Suprapubic skin (tissue), 4 donors: ENCODE data around the gene OR6N1. TPM values are rescaled to one million over a fixed set of nuclear protein-coding genes. Genes with fewer than 3 reads are reported as not detected.

Source experiments
- DNase-seq, 2 donors: peaks; one replicate each; pipeline ENCODE4 v3.0.0-alpha.2; 2019; ENCODE audit warnings: low spot score in 2 of 2
- H3K27ac ChIP-seq: fragments of 200-600 bp; sonication (generic); one replicate; pipeline ENCODE4 v1.5.1; 2019
- H3K27me3 ChIP-seq: fragments of 200-600 bp; sonication (generic); one replicate; pipeline ENCODE4 v1.5.1; 2019
- H3K36me3 ChIP-seq: fragments of 200-600 bp; sonication (generic); one replicate; pipeline ENCODE4 v1.5.1; 2019
- H3K4me1 ChIP-seq: fragments of 200-600 bp; sonication (generic); one replicate; pipeline ENCODE4 v1.5.1; 2019
- H3K4me3 ChIP-seq: fragments of 200-600 bp; sonication (generic); one replicate; pipeline ENCODE4 v1.5.1; 2019; ENCODE audit warnings: mild to moderate bottlenecking
- H3K9me3 ChIP-seq: fragments of 200-600 bp; sonication (generic); one replicate; pipeline ENCODE4 v1.5.1; 2019
- CTCF ChIP-seq, 2 donors: fragments of 200-600 bp in 1 of 2; fragments of 450-650 bp in 1 of 2; sonication (generic) in 1 of 2; IDR thresholded peaks; one replicate each; pipeline ENCODE4 v1.5.1; 2016 to 2019; ENCODE audit warnings: antibody characterized with exemption in 2 of 2, mild to moderate bottlenecking in 1 of 2, moderate library complexity in 1 of 2
- EP300 ChIP-seq: sonication (generic); formaldehyde crosslinking; IDR thresholded peaks from one replicate; pipeline ENCODE4 v1.6.1; 2017; ENCODE audit warnings: antibody characterized with exemption
- POLR2A ChIP-seq, 2 donors: fragments of 450-650 bp; IDR thresholded peaks; one replicate each; pipeline ENCODE4 v1.6.1; 2017; ENCODE audit warnings: antibody characterized with exemption in 2 of 2, mild to moderate bottlenecking in 2 of 2, moderate library complexity in 2 of 2
- POLR2AphosphoS5 ChIP-seq, 3 donors: sonication (generic); formaldehyde crosslinking; IDR thresholded peaks; one replicate each; pipeline ENCODE4 v1.6.1; 2017; ENCODE audit warnings: antibody characterized with exemption in 3 of 3
- WGBS: methylation state at CpG from one replicate; pipeline ENCODE4 v1.1.5; 2018; 5-methylcytosine and 5-hydroxymethylcytosine counted together
- total RNA-seq, 4 donors: library from RNA; depleted of rRNA; stranded (reverse); fragments of >200 nt; gene quantifications; one replicate each; pipeline ENCODE4 v1.1.0, GENCODE V29; 2016

OR6N1 gene
- total RNA-seq, 4 donors from 2014 or later, result not detected

DNA sequence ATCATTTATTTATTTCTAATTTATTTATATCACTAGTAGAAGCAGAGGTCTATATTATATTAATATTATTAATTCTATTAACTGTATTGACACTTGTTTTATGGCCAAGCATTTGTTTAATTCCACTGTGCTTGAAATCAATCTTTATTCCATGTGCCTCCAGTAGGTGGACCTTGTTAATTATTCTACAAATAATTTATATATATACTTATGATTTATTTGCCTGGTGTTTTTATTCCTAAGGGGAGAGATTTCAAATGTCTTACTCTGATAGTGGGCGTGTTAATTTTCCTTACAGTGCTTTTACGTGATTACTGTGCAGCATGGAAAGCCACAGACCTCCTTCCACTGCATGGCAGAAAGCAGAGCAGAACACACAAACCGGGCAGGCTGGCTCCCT is 26.5 kb upstream of the OR6N1 start:
- Histone ChIP-seq H3K27ac (no peak overlapping the region), H3K9me3 (no peaks in the 10 kb centered on the region), H3K4me3 (no peak overlapping the region), H3K27me3 (no peaks in the 10 kb centered on the region), H3K36me3 (no peaks in the 10 kb centered on the region), H3K4me1 (no peaks in the 10 kb centered on the region)
- DNase-seq, result no peak
- TF ChIP-seq POLR2AphosphoS5 (IDR thresholded peaks at IDR 0.05), result no peak
- TF ChIP-seq EP300, result no peak
- no peak for TF ChIP-seq CTCF (IDR thresholded peaks at IDR 0.05)
- WGBS, result 49% methylated on average over 3 of the region's 3 CpGs

- no peak overlapping the region for H3K27ac ChIP-seq
- H3K9me3 ChIP-seq, result no peaks in the 10 kb centered on the region
- 57% methylated on average over 5 of the region's 6 CpGs for WGBS
- H3K27me3 ChIP-seq, result no peaks in the 10 kb centered on the region
- H3K36me3 ChIP-seq, result no peaks in the 10 kb centered on the region
- no peak for DNase-seq
- no peak overlapping the region for H3K4me3 ChIP-seq
- no peaks in the 10 kb centered on the region for H3K4me1 ChIP-seq
- no peak for TF ChIP-seq POLR2AphosphoS5 (IDR thresholded peaks at IDR 0.05)
- no peak for TF ChIP-seq POLR2A (IDR thresholded peaks at IDR 0.05)
- TF ChIP-seq CTCF (IDR thresholded peaks at IDR 0.05), result no peak
- TF ChIP-seq EP300, result no peak
Observed at GRCh38 chr1:158794247-158794646, 22.3 kb upstream of the OR6N1 start.

GRCh38 chr1:158793604-158794003 is 21.6 kb upstream of the OR6N1 start:
- no peak for DNase-seq

GRCh38 chr1:158781104-158781503 is 9.1 kb upstream of the OR6N1 start, which contains the start of gene OR6N2:
Gene OR6N2, minus strand, starts transcription at chr1:158781204. Its CDS starts 3,569 bp downstream, at chr1:158777635.
- H3K4me1 ChIP-seq, result no peaks in the 10 kb centered on the region
- no peak within 1 kb of the TSS for H3K4me3 ChIP-seq
- no peaks in the 10 kb centered on the region for H3K36me3 ChIP-seq
- H3K9me3 ChIP-seq, result no peaks in the 10 kb centered on the region
- no peak within 1 kb of the TSS for H3K27ac ChIP-seq
- TF ChIP-seq EP300 (no peak), POLR2AphosphoS5 (IDR thresholded peaks at IDR 0.05) (no peak), POLR2A (IDR thresholded peaks at IDR 0.05) (no peak), CTCF (IDR thresholded peaks at IDR 0.05) (no peak)
- no peaks in the 10 kb centered on the region for H3K27me3 ChIP-seq
- no peak for DNase-seq

More at GRCh38 chr1:158793604-158794003, 21.6 kb upstream of the OR6N1 start:
- Histone ChIP-seq H3K27ac (no peak overlapping the region), H3K4me3 (no peak overlapping the region), H3K36me3 (no peaks in the 10 kb centered on the region), H3K27me3 (no peaks in the 10 kb centered on the region), H3K4me1 (no peaks in the 10 kb centered on the region), H3K9me3 (no peaks in the 10 kb centered on the region)
- 77% methylated on average over 2 of the region's 2 CpGs for WGBS
- no peak for TF ChIP-seq EP300
- TF ChIP-seq CTCF (IDR thresholded peaks at IDR 0.05), result no peak
- TF ChIP-seq POLR2AphosphoS5 (IDR thresholded peaks at IDR 0.05), result no peak
- no peak for TF ChIP-seq POLR2A (IDR thresholded peaks at IDR 0.05)

- TF ChIP-seq POLR2A (IDR thresholded peaks at IDR 0.05), result no peak
- TF ChIP-seq EP300, result no peak
- no peak for TF ChIP-seq POLR2AphosphoS5 (IDR thresholded peaks at IDR 0.05)
- no peak for TF ChIP-seq CTCF (IDR thresholded peaks at IDR 0.05)
- Histone ChIP-seq H3K27ac (no peak within 1 kb of the TSS), H3K4me3 (no peak within 1 kb of the TSS), H3K27me3 (no peaks in the 10 kb centered on the region), H3K4me1 (no peaks in the 10 kb centered on the region), H3K9me3 (no peaks in the 10 kb centered on the region), H3K36me3 (no peaks in the 10 kb centered on the region)
- no peak for DNase-seq
- 86% methylated on average over 2 of the region's 2 CpGs for WGBS
Observed at GRCh38 chr1:158754420-158754819, 17.6 kb downstream of the OR6N1 start, which contains the start of gene OR6K6. Gene OR6K6, plus strand, starts transcription at chr1:158754720. Its CDS starts 168 bp downstream, at chr1:158754888.
